ENCODE data around the gene RAB40C.

RAB40C gene

GRCh38 chr16:576823-577201, 13.1 kb upstream of the RAB40C start:
- Mint-ChIP-seq H3K27me3 (no peaks in the 10 kb centered on the region), H3K36me3 (ENCODE audit: low read depth) (peaks cover 16% of the 10 kb centered on the region)

GRCh38 chr16:577796-578195, 12.1 kb upstream of the RAB40C start:
- H3K27ac Mint-ChIP-seq = no peak overlapping the region
- H3K4me1 Mint-ChIP-seq (ENCODE audit: low read depth) = peaks cover 2% of the 10 kb centered on the region
- no peaks in the 10 kb centered on the region for H3K9me3 Mint-ChIP-seq
- no peak overlapping the region for H3K4me3 Mint-ChIP-seq
- no peak for DNase-seq
- H3K36me3 Mint-ChIP-seq (ENCODE audit: low read depth) = peaks cover 16% of the 10 kb centered on the region
- H3K27me3 Mint-ChIP-seq = no peaks in the 10 kb centered on the region

More at GRCh38 chr16:576823-577201, 13.1 kb upstream of the RAB40C start:
- Mint-ChIP-seq H3K27ac (peak overlapping the region; percentile 33), H3K9me3 (no peaks in the 10 kb centered on the region), H3K4me1 (ENCODE audit: low read depth) (peaks cover 4% of the 10 kb centered on the region), H3K4me3 (no peak overlapping the region)
- no peak for DNase-seq

- Mint-ChIP-seq H3K9me3 (no peaks in the 10 kb centered on the region), H3K4me3 (no peak overlapping the region), H3K36me3 (ENCODE audit: low read depth) (peaks cover 16% of the 10 kb centered on the region), H3K4me1 (ENCODE audit: low read depth) (peaks cover 2% of the 10 kb centered on the region), H3K27me3 (no peaks in the 10 kb centered on the region), H3K27ac (no peak overlapping the region)
- no peak for DNase-seq
Observed at GRCh38 chr16:578232-578869, 11.5 kb upstream of the RAB40C start.

GRCh38 chr16:578870-579405, 10.9 kb upstream of the RAB40C start:
- H3K4me3 Mint-ChIP-seq = no peak overlapping the region
- no peak overlapping the region for H3K27ac Mint-ChIP-seq
- DNase-seq = peak; percentile 79
- peaks cover 15% of the 10 kb centered on the region for H3K36me3 Mint-ChIP-seq (ENCODE audit: low read depth)
- H3K9me3 Mint-ChIP-seq = no peaks in the 10 kb centered on the region
- H3K27me3 Mint-ChIP-seq = no peaks in the 10 kb centered on the region
- H3K4me1 Mint-ChIP-seq (ENCODE audit: low read depth) = peaks cover 2% of the 10 kb centered on the region

GRCh38 chr16:580141-580945, 9.5 kb upstream of the RAB40C start:
- DNase-seq = no peak
- Mint-ChIP-seq H3K4me3 (no peak overlapping the region), H3K36me3 (ENCODE audit: low read depth) (peaks cover 9% of the 10 kb centered on the region), H3K9me3 (no peaks in the 10 kb centered on the region), H3K4me1 (ENCODE audit: low read depth) (peaks cover 2% of the 10 kb centered on the region), H3K27me3 (no peaks in the 10 kb centered on the region), H3K27ac (no peak overlapping the region)

- no peaks in the 10 kb centered on the region for H3K27me3 Mint-ChIP-seq
- no peak for DNase-seq
- no peaks in the 10 kb centered on the region for H3K9me3 Mint-ChIP-seq
- peaks cover 9% of the 10 kb centered on the region for H3K36me3 Mint-ChIP-seq (ENCODE audit: low read depth)
- H3K4me3 Mint-ChIP-seq = no peak overlapping the region
- no peak overlapping the region for H3K27ac Mint-ChIP-seq
- H3K4me1 Mint-ChIP-seq (ENCODE audit: low read depth) = peaks cover 2% of the 10 kb centered on the region
Observed at GRCh38 chr16:580946-581498, 8.8 kb upstream of the RAB40C start.

- Mint-ChIP-seq H3K4me1 (ENCODE audit: low read depth) (peaks cover 4% of the 10 kb centered on the region), H3K36me3 (ENCODE audit: low read depth) (peaks cover 4% of the 10 kb centered on the region), H3K27ac (no peak overlapping the region), H3K4me3 (no peak overlapping the region), H3K9me3 (no peaks in the 10 kb centered on the region), H3K27me3 (no peaks in the 10 kb centered on the region)
- no peak for DNase-seq
Observed at GRCh38 chr16:582218-582613, 7.7 kb upstream of the RAB40C start.

- Mint-ChIP-seq H3K27me3 (no peaks in the 10 kb centered on the region), H3K27ac (no peak overlapping the region), H3K4me3 (no peak overlapping the region), H3K9me3 (no peaks in the 10 kb centered on the region), H3K36me3 (ENCODE audit: low read depth) (peaks cover 9% of the 10 kb centered on the region), H3K4me1 (ENCODE audit: low read depth) (peaks cover 7% of the 10 kb centered on the region)
- no peak for DNase-seq
Observed at GRCh38 chr16:582614-583331, 7.1 kb upstream of the RAB40C start.

GRCh38 chr16:583470-583814, 6.4 kb upstream of the RAB40C start:
- Mint-ChIP-seq H3K27ac (no peak overlapping the region), H3K36me3 (ENCODE audit: low read depth) (peaks cover 15% of the 10 kb centered on the region), H3K4me1 (ENCODE audit: low read depth) (peaks cover 7% of the 10 kb centered on the region), H3K9me3 (no peaks in the 10 kb centered on the region), H3K27me3 (no peaks in the 10 kb centered on the region), H3K4me3 (no peak overlapping the region)
- DNase-seq = no peak

GRCh38 chr16:583815-584591, 5.9 kb upstream of the RAB40C start:
- Mint-ChIP-seq H3K27me3 (no peaks in the 10 kb centered on the region), H3K9me3 (no peaks in the 10 kb centered on the region), H3K36me3 (ENCODE audit: low read depth) (peaks cover 18% of the 10 kb centered on the region), H3K4me3 (no peak overlapping the region), H3K27ac (no peak overlapping the region), H3K4me1 (ENCODE audit: low read depth) (peaks cover 6% of the 10 kb centered on the region)
- DNase-seq = no peak

- no peak overlapping the region for H3K4me3 Mint-ChIP-seq
- H3K36me3 Mint-ChIP-seq (ENCODE audit: low read depth) = peaks cover 20% of the 10 kb centered on the region
- H3K4me1 Mint-ChIP-seq (ENCODE audit: low read depth) = peaks cover 6% of the 10 kb centered on the region
- H3K27ac Mint-ChIP-seq = no peak overlapping the region
- no peaks in the 10 kb centered on the region for H3K27me3 Mint-ChIP-seq
- H3K9me3 Mint-ChIP-seq = no peaks in the 10 kb centered on the region
- no peak for DNase-seq
Observed at GRCh38 chr16:585351-585750, 4.5 kb upstream of the RAB40C start.

GRCh38 chr16:586047-586644, 3.7 kb upstream of the RAB40C start:
- DNase-seq = no peak
- no peaks in the 10 kb centered on the region for H3K27me3 Mint-ChIP-seq
- no peaks in the 10 kb centered on the region for H3K9me3 Mint-ChIP-seq
- peaks cover 12% of the 10 kb centered on the region for H3K4me1 Mint-ChIP-seq (ENCODE audit: low read depth)
- peaks cover 21% of the 10 kb centered on the region for H3K36me3 Mint-ChIP-seq (ENCODE audit: low read depth)
- no peak overlapping the region for H3K27ac Mint-ChIP-seq
- H3K4me3 Mint-ChIP-seq = no peak overlapping the region

- Mint-ChIP-seq H3K4me1 (ENCODE audit: low read depth) (peaks cover 17% of the 10 kb centered on the region), H3K9me3 (no peaks in the 10 kb centered on the region), H3K4me3 (peak overlapping the region; percentile 92), H3K36me3 (ENCODE audit: low read depth) (peaks cover 20% of the 10 kb centered on the region), H3K27ac (peak overlapping the region; percentile 98), H3K27me3 (no peaks in the 10 kb centered on the region)
- no peak for DNase-seq
Observed at GRCh38 chr16:586645-587590, 2.9 kb upstream of the RAB40C start.

Data from activated T-cell treated with anti-CD3 and anti-CD28 coated beads, Interleukin-2, amount 50 U/mL, for 24 hours (primary cell).